Occipital lobe (tissue), 2 donors: ENCODE results near the gene SRRM2. TPM values are rescaled to one million over a fixed set of nuclear protein-coding genes. Genes with fewer than 3 reads are reported as not detected.

Experiments
- DNase-seq: peaks from one replicate; lab custom pipeline; 2025; lab: John Stamatoyannopoulos, UW
- total RNA-seq: library from RNA; depleted of rRNA; stranded (reverse); fragments of >200 nt; gene quantifications from one replicate; pipeline ENCODE4 v1.2.3, GENCODE V29; 2014

The SRRM2 gene
- total RNA-seq, 1 donor from 2014 or later: 41.0 TPM

DNA sequence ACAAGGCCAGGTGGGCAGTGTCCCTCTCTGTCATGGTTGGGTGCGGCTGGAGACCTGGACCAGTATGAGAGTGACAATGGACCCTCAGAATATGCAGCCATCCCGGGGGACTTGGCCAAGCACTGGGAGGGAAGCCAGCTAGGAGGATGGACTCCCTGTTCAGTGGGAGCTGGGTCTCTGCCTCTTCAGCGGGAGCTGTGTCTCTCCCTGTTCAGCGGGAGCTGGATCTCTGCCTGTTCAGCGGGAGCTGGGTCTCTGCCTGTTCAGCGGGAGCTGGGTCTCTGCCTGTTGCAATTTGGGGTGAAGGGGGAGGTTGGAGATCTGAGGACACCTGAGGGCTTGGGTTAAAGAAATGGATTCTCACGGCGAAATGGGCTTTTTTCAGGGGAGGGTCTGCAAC lies 38.7 kb downstream of the SRRM2 start:
- DNase-seq: no peak

DNA sequence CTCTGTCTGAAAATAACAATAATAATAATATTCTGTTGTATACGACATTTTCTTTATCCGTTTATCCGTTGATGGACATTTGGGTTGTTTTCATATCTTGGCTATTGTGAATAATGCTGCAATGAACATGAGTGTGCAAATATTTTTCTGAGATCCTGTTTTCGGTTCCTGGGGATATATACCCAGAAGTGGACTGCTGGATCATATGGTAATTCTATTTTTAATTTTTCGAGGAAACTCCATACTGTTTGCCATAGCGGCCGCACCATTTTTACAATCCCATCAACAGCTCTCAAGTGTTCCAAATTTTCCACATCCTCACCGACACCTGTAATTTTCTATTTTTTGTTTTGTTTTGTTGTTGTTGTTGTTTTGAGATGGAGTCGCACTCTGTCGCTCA lies 40.5 kb downstream of the SRRM2 start:
- no peak for DNase-seq

DNA sequence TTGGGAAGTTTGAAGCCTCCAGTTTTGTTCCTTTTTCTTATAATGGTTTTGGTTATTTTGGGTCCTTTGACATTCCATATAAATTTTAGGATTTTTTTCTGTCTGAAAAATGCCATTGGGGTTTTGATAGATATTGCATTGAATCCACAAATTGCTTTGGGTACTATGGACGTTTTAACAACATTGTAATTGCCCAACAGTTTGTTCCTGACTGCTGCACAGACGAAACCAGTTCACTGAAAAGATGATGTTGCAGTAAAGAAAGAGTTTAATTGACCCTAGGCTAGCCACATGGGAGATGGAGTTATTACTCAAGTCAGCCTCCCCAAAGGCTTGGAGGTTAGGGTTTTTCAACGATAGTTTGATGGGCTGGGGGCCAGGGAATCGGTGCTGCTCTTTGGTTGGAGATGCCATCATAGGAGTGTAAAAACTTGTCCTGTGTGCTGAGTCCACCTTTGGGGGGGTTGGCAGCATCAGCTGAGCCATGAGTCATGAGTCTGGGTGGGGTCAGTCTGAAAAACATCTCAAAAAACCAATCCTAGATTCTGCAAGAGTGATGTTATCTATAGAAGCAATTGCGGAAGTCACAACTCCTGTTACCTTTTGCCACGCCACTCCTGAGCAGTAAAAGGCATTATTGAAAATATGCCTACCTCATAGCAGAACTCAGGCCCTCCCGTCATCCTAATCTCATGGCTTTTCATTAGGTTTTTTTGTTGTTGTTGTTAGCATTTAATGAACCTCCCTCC lies 43.1 kb downstream of the SRRM2 start:
- DNase-seq: no peak

DNA sequence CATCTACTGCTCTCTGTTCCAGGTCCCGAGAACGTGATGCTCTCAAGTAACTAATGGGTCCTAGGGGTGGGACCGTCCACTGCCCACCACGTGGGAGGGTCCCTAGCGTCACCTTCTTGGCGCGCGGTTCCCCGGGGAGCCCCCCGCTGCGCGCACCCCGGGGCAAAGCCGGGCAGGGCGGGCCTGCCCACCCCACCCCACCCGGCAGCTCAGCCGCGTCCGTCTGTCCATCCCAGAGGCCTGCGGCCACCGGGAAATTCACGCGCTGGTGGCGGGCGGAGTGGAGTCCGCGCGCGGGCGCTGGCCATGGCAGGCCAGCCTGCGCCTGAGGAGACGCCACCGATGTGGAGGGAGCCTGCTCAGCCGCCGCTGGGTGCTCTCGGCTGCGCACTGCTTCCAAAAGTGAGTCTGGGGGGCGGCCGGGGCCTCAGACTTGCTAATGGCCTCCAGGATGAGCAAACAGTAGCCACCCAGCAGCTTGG lies 46.3 kb downstream of the SRRM2 start:
- no peak for DNase-seq

DNA sequence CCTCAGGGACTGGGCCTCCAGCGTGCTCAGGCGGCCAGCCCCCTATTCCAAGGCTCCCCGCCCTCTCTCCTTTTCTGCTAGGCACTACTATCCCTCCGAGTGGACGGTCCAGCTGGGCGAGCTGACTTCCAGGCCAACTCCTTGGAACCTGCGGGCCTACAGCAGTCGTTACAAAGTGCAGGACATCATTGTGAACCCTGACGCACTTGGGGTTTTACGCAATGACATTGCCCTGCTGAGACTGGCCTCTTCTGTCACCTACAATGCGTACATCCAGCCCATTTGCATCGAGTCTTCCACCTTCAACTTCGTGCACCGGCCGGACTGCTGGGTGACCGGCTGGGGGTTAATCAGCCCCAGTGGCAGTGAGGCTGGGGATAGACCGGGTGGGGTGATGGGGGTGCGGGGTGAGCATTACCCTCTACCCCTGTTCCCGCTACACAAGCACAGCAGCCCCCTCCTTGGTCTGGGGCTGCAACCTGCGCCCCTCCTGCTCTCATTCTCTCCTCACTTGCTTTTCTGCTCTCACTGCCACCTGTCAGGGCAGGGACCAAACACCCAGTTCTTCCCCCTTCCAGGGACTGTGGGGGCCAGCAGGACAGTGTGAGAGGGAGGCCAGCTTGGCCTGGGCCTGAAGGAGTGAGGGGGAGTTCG lies 46.9 kb downstream of the SRRM2 start:
- DNase-seq: no peak

DNA sequence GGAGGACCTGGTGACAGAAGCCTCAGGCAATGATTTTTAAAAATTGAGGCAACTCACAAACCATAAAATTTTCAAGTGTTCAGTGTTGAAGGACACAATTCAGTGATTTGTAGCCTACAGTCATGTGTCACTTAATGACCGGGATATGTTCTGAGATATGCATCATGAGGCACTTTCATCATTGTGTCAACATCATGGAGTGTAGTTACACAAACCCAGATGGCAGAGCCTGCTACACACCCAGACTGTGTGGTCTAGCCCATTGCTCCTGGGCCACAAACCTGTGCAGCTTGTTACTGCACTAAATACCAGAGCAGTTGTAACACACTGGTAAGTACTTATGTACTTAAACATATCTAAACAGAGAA lies 47.4 kb downstream of the SRRM2 start:
- DNase-seq: no peak

DNA sequence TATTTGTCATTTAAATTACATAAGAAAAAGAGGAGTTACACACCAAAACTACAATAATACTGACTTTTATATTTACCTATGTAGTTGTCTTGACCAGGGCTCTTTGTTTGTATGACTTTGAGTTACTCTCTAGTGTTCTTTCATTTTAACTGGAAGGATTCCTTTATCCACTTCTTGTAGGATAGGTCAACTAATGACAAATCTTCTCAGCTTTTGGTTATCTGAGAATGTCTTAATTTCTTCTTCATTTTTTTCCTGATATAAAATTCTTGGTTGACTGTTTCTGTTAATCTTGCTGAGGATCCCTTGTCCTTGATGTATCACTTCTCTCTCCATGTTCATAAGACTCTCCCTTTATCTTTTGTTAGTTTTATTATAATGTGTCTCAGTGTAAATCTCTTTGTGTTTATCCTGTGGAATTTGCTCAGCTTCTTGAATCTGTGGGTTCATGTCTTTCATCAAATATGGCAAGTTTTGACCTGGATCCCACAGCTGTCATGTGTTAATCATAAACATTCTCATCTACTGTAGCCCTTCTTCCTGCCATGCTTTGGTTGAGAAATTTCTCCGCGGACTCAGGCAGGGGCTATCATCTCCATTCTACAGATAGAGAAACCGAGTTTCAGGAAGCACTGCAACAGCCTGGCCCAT lies 51.2 kb downstream of the SRRM2 start:
- no peak for DNase-seq

DNA sequence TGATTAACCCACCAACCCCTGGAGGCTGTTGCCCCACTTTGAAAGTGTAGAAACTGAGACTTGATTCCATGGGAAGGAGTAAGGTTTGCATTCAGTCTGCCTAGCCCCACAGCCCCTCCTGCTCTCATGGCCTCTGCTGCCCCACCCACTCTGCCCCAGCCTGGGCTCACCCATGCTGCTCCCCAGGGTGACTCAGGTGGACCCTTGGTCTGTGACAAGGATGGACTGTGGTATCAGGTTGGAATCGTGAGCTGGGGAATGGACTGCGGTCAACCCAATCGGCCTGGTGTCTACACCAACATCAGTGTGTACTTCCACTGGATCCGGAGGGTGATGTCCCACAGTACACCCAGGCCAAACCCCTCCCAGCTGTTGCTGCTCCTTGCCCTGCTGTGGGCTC lies 52.3 kb downstream of the SRRM2 start:
- no peak for DNase-seq

DNA sequence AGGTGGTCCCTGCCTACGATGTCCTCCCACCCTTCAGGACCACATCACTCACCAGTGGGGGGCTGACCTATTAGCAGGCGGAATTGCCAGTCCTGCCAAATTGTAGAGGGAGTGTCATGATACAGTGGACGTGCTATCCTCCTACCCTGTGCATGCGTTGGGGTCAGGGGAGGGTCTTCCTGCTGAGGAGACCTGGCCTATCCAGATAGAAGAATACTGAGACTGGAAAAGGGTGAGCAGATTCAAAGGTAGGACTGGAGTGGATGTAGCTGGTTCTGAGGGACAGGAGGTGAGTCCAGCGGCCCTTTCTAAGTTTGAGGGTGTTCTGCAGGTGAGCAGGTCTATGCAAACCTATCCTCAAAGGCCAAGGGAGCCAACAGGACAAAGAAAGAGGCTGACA lies 53.8 kb downstream of the SRRM2 start:
- DNase-seq: no peak

DNA sequence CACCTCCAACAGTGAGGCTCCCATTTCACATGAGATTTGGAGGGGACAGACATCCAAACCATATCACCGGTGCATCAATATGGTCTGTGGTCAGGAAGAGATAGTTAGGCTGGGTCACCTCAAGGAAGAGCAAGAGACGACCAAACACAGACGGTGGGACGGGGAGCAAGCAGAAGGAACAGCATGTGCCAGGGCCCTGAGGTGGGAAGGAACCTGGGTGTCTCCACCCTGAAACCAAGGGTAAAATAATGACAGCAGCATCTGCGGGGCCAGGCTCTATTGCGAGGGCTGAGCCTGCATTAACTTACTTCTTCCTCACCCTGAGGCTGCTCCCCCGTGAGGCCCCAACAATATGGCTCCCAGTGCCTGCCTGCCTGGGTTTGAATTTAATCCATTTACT lies 55.7 kb downstream of the SRRM2 start:
- DNase-seq: no peak

DNA sequence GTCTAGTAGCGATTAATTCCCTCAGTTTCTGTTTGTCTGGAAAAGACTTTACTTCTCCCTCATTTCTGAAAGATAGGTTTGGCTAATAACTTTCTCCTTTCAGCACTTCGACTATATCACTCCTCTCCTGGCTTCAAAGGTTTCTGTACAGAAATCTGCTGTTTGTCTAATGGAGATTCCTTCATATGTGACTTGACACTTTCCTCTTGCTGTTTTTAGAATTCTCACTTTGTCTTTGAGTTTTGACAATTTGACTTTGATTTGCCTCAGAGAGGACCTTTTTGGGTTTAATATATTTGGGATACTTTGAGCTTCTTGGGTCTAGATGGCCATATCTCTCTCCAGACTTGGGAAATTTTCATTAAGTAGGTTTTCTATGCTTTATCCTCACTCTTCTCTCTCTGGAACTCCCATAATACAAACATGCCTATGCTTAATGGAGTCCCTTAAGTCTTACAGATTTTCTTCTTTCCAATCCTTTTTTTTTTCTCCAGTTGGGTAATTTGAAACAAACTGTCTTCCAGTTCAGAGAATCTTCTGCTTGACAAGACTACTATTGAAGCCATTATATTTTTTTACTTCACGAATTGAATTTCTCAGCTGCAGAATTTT lies 56.8 kb downstream of the SRRM2 start:
- no peak for DNase-seq

DNA sequence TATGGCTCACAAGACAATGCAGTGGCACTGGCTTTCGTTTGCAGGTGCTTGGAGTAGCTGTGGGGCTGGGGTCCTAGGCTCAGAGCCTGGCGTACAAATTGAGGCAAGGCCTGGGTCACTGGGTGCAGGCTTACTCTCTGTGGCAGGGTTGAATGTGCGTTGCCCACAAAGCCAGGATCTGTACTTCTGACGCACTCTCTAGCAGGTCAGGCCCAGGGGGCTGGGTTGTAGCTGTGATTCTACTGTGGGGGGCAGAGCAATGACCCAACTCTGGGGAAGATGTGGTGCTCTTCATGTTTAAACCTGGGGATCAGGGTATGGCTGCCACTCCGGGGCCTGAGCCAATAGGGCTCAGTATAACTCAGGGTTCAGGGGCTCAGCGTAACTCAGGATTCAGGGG lies 58.2 kb downstream of the SRRM2 start:
- DNase-seq: no peak

DNA sequence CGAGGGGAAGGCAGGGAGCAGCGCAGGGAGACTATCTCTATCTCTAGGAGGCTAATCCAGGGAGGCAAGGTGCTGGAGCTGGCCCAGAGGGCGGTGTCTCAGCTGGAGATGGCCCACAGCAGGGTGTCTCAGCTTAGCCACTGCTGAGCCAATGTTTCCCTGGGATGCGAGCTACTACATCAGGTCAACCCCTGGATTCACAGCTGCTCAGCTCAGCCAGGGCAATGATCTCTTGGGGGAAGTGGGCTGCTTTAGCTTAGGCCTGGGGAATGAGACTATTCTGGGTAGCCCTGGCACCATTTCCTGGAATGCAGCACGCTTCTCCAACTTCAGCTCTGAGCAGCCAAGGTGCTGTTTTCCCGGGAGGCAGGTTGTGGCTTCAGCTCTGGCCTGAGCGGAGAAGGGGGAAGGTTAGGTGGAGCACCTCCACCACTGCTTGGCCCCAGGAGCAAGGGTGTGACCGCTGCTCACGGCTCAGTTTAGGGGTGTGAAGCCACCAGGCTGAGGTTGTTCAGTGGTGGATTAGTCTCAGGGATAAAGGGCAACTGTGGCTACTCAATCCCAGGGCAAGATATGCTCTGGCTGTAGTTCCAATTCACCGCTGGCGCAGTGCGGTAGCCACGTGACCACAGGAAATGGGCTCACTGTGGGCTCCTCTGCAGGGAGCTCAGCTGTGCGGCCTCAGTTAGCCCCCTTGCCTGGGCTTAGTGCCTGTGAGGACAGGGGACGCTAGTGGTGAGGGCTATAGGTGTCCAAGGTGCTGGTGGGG lies 59.4 kb downstream of the SRRM2 start:
- no peak for DNase-seq

DNA sequence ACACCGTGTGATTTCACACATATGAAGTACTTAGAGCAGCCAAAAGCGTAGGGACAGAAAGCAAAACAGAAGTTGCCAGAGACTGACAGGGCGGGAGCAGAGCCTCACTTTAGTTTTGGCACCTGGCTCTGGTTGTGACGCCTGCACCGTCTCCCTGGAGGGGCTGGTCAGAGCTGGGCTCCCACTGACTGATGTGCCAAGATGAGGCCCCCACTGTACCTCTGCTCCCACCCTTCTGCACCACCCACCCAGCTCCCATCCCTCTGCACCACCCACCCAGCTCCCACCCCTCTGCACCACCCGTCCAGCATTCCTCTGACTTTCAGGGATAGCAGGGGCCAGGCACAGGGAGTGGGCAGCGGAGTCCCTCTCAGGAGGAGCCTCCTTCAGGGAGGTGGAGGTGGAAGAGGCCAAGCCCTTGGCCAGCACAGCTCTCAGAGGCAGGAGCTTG lies 61.4 kb downstream of the SRRM2 start:
- DNase-seq: no peak

DNA sequence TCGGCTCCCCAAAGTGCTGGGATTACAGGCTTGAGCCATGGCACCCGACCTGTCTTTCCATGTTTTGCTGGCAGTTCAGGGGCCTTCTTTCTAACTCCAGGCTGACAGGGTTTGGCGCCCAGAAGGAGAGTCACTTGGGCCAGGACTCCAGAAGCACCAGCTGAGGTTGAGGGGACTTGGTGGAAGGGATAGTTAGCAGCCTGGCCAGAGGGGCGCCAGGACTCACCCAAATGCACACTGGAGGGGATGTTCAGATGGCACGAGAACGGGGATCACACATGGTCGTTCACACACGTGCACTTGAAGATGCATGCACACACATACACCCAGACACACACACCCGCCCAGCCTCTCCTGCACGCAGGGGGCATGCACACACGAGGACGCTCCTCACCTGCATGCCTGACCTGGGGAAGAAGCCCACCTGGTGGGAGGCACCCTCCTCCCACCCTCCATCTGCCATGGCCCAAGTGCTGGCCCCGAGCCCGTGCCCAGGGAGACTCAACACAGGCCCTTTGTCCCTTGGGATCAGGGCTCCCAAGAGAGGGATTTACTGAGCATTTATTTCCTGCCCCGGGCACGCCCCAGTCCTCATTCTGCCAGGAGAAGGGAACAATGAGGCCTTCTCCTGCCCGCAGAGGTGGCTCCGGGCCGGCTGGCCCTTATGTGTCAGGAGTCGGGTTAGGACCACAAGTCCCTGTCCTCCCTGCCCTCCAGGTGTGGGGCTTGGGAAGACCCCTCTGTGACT lies 62.3 kb downstream of the SRRM2 start:
- no peak for DNase-seq

DNA sequence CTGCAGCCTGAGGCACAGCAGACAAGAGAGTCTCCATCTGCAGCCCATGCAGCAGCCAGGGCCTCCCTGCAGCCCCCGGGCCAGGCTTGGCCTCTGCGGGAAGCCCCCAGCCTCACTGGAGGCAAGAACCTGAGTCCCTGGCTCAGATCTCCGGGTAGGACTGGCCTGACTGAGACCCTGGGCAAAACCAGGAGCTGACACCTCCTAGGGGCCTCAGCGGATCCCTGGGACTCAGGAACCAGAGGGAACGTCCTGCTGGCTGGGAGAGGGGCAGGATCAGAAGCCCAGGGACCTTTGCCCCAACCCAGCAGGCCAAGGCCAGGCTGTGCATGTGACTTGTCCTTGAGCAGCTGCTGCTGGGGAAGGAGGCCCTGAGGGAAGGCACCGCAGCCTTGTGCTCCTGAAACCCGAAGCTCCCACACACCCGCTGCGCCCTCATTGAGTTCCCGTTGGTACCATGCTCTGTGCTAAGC lies 62.9 kb downstream of the SRRM2 start:
- DNase-seq: no peak

DNA sequence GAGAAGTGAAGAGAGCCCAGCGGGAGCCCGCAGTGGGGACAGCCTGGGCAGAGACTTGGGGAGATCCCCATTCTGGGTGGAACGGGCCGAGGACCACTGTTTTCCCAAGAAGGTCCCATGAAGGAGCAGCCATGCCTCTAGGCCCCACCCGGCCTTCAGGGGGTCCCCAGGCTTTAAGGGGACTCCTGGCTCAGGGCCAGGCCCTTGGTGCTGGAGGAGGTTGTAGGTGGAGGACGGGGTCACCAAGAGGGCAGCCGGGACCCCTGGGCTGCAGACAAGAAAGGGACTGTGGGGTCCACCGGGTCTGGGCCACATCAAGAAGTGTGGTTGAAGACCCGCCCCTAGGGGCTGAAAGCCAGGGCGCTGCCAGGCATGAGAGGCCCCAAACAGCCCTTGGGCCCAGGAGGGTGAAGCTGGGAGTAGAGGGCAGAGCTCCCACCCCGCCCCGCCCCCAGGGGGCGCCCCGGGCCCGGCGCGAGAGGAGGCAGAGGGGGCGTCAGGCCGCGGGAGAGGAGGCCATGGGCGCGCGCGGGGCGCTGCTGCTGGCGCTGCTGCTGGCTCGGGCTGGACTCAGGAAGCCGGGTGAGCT lies 64.4 kb downstream of the SRRM2 start, which contains the start of gene PRSS21:
Gene PRSS21 (plus strand): TSS at position 487 of the 589 bp plus-strand sequence. CDS start 32 bp downstream, at position 519.
- no peak for DNase-seq

DNA sequence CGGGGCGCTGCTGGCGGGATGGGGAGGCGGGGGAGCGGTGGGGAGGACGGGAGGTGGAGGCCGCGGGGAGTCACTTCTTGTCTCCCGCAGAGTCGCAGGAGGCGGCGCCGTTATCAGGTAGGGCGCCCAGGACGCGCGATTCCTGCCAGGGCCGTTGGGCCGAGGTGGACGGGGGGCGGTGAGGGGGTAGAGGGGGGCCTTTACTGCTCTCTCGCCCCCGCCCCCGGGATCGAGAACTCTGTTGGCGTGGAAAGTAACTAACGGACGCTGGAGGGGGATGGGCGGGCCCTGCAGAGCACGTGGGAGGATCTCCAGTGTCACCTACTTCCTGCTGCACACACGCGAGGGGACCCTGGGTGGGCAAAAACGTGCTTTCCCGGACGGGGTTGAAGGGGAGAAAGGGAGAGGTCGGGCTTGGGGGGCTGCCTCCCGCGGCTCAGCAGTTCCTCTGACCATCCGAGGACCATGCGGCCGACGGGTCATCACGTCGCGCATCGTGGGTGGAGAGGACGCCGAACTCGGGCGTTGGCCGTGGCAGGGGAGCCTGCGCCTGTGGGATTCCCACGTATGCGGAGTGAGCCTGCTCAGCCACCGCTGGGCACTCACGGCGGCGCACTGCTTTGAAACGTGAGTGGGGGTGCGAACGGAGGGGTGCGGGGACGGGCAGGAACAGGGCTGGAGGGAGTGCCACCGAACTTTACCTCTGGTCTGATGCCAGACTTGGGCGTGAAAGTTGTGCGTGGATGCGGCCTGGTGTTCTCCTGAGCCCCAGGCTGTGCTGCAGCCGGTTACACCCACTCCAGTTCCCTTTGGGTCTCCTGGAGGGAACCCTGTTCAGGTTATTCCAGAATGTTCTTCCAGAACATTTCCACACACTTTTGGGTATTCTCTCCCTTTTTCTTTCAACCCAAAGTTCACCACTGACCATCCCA lies 65.2 kb downstream of the SRRM2 start:
- no peak for DNase-seq
